CD14-positive monocyte (primary cell): Measurements from ENCODE around the gene TSN. TPM values are rescaled to one million over a fixed set of nuclear protein-coding genes. Genes with fewer than 3 reads are reported as not detected.
"Not testable (repeated sequence)": the region's sequence is repeated elsewhere in the genome, so short reads cannot be mapped to it uniquely, and the experiment has no call there.

Experiments
- DNase-seq, 3 donors: peaks; one replicate each; pipeline ENCODE4 v3.0.0-alpha.2; 2011 to 2022
- H2AFZ ChIP-seq: 2 replicates; pipeline ENCODE4 v1.6.0; 2012; ENCODE audit warnings: mild to moderate bottlenecking, low read depth, low read length, inconsistent platforms; ENCODE audit not compliant: insufficient read depth, poor library complexity, severe bottlenecking
- H3K27ac ChIP-seq, 2 donors: 1 replicate in 1 of 2; 2 replicates in 1 of 2; pipeline ENCODE4 v1.5.1; 2012 to 2013; ENCODE audit warnings: low read length in 2 of 2, control low read depth in 1 of 2, inconsistent platforms in 1 of 2, low read depth in 1 of 2, mild to moderate bottlenecking in 1 of 2
- H3K27me3 ChIP-seq, 2 donors: one replicate each; pipeline versions ENCODE4 v1.6.0 to v1.6.1; 2011 to 2013; ENCODE audit warnings: low read length in 2 of 2; ENCODE audit not compliant: control insufficient read depth in 2 of 2, insufficient read depth in 2 of 2
- H3K36me3 ChIP-seq, 2 donors: replicated peaks in 1 of 2; 1 replicate in 1 of 2; 2 replicates in 1 of 2; pipeline versions ENCODE4 v1.5.1 to v1.6.1; 2012 to 2013; ENCODE audit warnings: low read length in 2 of 2, control low read depth in 1 of 2, inconsistent platforms in 1 of 2, mild to moderate bottlenecking in 1 of 2; ENCODE audit not compliant: insufficient read depth in 2 of 2, control insufficient read depth in 1 of 2
- H3K4me1 ChIP-seq, 2 donors: 1 replicate in 1 of 2; 2 replicates in 1 of 2; pipeline versions ENCODE4 v1.5.1 to v1.6.1; 2012 to 2013; ENCODE audit warnings: low read length in 2 of 2, control low read depth in 1 of 2, inconsistent platforms in 1 of 2, mild to moderate bottlenecking in 1 of 2, moderate library complexity in 1 of 2; ENCODE audit not compliant: insufficient read depth in 2 of 2, control insufficient read depth in 1 of 2
- H3K4me2 ChIP-seq: replicated peaks from 2 replicates; pipeline ENCODE3; 2012; ENCODE audit warnings: low read length, moderate library complexity, mild to moderate bottlenecking; ENCODE audit not compliant: poor library complexity, severe bottlenecking; ENCODE audit errors: extremely low read depth
- H3K4me3 ChIP-seq, 3 experiments: fragments of 200-600 bp in 1 of 3; sonication (generic) in 1 of 3; replicated peaks in 1 of 3; 1 replicate in 2 of 3; 2 replicates in 1 of 3; pipeline ENCODE4 v1.5.1; 2011 to 2013; ENCODE audit warnings: low read length in 3 of 3, mild to moderate bottlenecking in 3 of 3, control low read depth in 2 of 3, low read depth in 2 of 3, inconsistent platforms in 1 of 3, moderate library complexity in 1 of 3
- H3K79me2 ChIP-seq: 2 replicates; pipeline ENCODE4 v1.6.0; 2012; ENCODE audit warnings: mild to moderate bottlenecking, control low read depth, inconsistent platforms, low read length, moderate library complexity; ENCODE audit not compliant: insufficient read depth
- H3K9ac ChIP-seq: 2 replicates; pipeline ENCODE4 v1.6.0; 2017; ENCODE audit warnings: low read length, mild to moderate bottlenecking; ENCODE audit not compliant: insufficient read depth, poor library complexity, severe bottlenecking
- H3K9me3 ChIP-seq, 2 donors: replicated peaks in 1 of 2; 1 replicate in 1 of 2; 2 replicates in 1 of 2; pipeline versions ENCODE4 v1.5.1 to v1.6.1; 2012 to 2013; ENCODE audit warnings: low read length in 2 of 2, control low read depth in 1 of 2; ENCODE audit not compliant: control insufficient read depth in 1 of 2, insufficient read depth in 1 of 2
- H4K20me1 ChIP-seq: 2 replicates; pipeline ENCODE4 v1.6.0; 2012; ENCODE audit warnings: mild to moderate bottlenecking, low read length, control low read depth, moderate library complexity; ENCODE audit not compliant: insufficient read depth
- H3K27ac Mint-ChIP-seq, 7 donors: one replicate each; pipeline ENCODE4 v1.8.0; 2020; ENCODE audit warnings: mild to moderate bottlenecking in 7 of 7, mixed read lengths in 7 of 7, moderate library complexity in 6 of 7, inconsistent platforms in 2 of 7
- H3K27me3 Mint-ChIP-seq, 3 donors: one replicate each; pipeline ENCODE4 v1.8.0; 2021 to 2022; ENCODE audit warnings: low read depth in 3 of 3, mild to moderate bottlenecking in 3 of 3, mixed read lengths in 3 of 3, moderate library complexity in 3 of 3, inconsistent platforms in 1 of 3
- H3K36me3 Mint-ChIP-seq, 2 donors: one replicate each; pipeline ENCODE4 v1.8.0; 2020; ENCODE audit warnings: mixed read lengths in 2 of 2, inconsistent platforms in 1 of 2, mild to moderate bottlenecking in 1 of 2
- H3K4me1 Mint-ChIP-seq: one replicate; pipeline ENCODE4 v1.8.0; 2020; ENCODE audit warnings: mild to moderate bottlenecking, mixed read lengths
- H3K4me3 Mint-ChIP-seq, 2 donors: one replicate each; pipeline ENCODE4 v1.8.0; 2020; ENCODE audit warnings: mild to moderate bottlenecking in 2 of 2, mixed read lengths in 2 of 2, moderate library complexity in 1 of 2
- H3K9me3 Mint-ChIP-seq, 7 donors: one replicate each; pipeline ENCODE4 v1.8.0; 2020 to 2022; ENCODE audit warnings: mixed read lengths in 7 of 7, mild to moderate bottlenecking in 6 of 7, moderate library complexity in 6 of 7, inconsistent platforms in 2 of 7
- CTCF ChIP-seq: fragments of 200-600 bp; IDR thresholded peaks from one replicate; pipeline ENCODE4 v1.8.0; 2022; ENCODE audit warnings: antibody characterized with exemption, mild to moderate bottlenecking
- WGBS: methylation state at CpG from one replicate; pipeline ENCODE4 v1.1.5; 2013; ENCODE audit warnings: missing lambda C conversion rate; ENCODE audit not compliant: insufficient coverage; 5-methylcytosine and 5-hydroxymethylcytosine counted together
- intact Hi-C, 2 donors: fragments of 100-400 bp; cut with micrococcal nuclease; formaldehyde crosslinking; loops; one replicate each; pipeline versions ENCODE4 v1.15.0 to v1.15.1; 2023
- polyA plus RNA-seq, 3 donors: library from polyadenylated mRNA; depleted of rRNA in 1 of 3; unstranded in 2 of 3; stranded (reverse) in 1 of 3; fragments of 300-500 nt in 2 of 3; fragments of >200 nt in 1 of 3; fragmentation: Illumina TruSeq in 2 of 3; gene quantifications; 1 replicate in 2 of 3; 2 replicates in 1 of 3; pipeline ENCODE4 v1.2.3, GENCODE V29; 2012 to 2021

The TSN gene
- polyA plus RNA-seq, 3 donors, result 12.2 to 66.5 (median 65.5) TPM

- peaks cover 53 to 76% of the 10 kb centered on the region in 2 donors for H3K36me3 Mint-ChIP-seq
- H3K36me3 ChIP-seq, result peaks cover 55 to 67% of the 10 kb centered on the region in 2 donors
- H3K27me3 ChIP-seq, result no peaks in the 10 kb centered on the region
- H3K4me1 Mint-ChIP-seq, result peaks cover under 1% of the 10 kb centered on the region
- no peaks in the 10 kb centered on the region for H4K20me1 ChIP-seq
- no peak overlapping the region for H3K4me3 Mint-ChIP-seq
- intact Hi-C loops, result no loop called here
- DNase-seq, result no peak
- H2AFZ ChIP-seq, result no peak overlapping the region
- H3K4me1 ChIP-seq, result no peaks in the 10 kb centered on the region
- H3K9me3 Mint-ChIP-seq, result no peaks in the 10 kb centered on the region
- H3K27me3 Mint-ChIP-seq, result no peaks in the 10 kb centered on the region
- H3K9me3 ChIP-seq, result no peaks in the 10 kb centered on the region
- H3K27ac ChIP-seq, result no peak overlapping the region
- no peak overlapping the region for H3K4me3 ChIP-seq
- no peak overlapping the region for H3K27ac Mint-ChIP-seq
- H3K9ac ChIP-seq, result no peak overlapping the region
- no peak for TF ChIP-seq CTCF
- peaks cover 4% of the 10 kb centered on the region for H3K79me2 ChIP-seq
- no peak overlapping the region for H3K4me2 ChIP-seq
These were observed 27.5 kb upstream of the TSN start for GRCh38 chr2:121727950-121728349.

- no peaks in the 10 kb centered on the region for H3K9me3 ChIP-seq
- H3K4me3 Mint-ChIP-seq, result no peak overlapping the region
- H3K9me3 Mint-ChIP-seq, result no peaks in the 10 kb centered on the region
- TF ChIP-seq CTCF, result no peak
- no peak overlapping the region for H3K9ac ChIP-seq
- H3K4me2 ChIP-seq, result no peak overlapping the region
- H3K27ac ChIP-seq, result no peak overlapping the region
- peaks cover 35% of the 10 kb centered on the region for H3K79me2 ChIP-seq
- peak overlapping the region in 2 of 7 donors; percentile 15 to 21 for H3K27ac Mint-ChIP-seq
- intact Hi-C loops, result loop anchor here in 1 of 2 donors (10.0 kb wide), 1 partner anchor 77 kb away; no protein-coding TSS in a partner anchor
- peaks cover 58 to 87% of the 10 kb centered on the region in 2 donors for H3K36me3 Mint-ChIP-seq
- no peak for DNase-seq
- peaks cover 14% of the 10 kb centered on the region for H3K4me1 Mint-ChIP-seq
- no peak overlapping the region for H3K4me3 ChIP-seq
- H4K20me1 ChIP-seq, result peaks cover 13% of the 10 kb centered on the region
- H3K4me1 ChIP-seq, result peaks cover 9% of the 10 kb centered on the region in 2 donors
- no peaks in the 10 kb centered on the region for H3K27me3 ChIP-seq
- 85% methylated on average over 6 of the region's 6 CpGs for whole genome bisulfite sequencing
- peaks cover 67 to 85% of the 10 kb centered on the region in 2 donors for H3K36me3 ChIP-seq
- H2AFZ ChIP-seq, result no peak overlapping the region
- no peaks in the 10 kb centered on the region for H3K27me3 Mint-ChIP-seq
These were observed 24.1 kb upstream of the TSN start for GRCh38 chr2:121731366-121731765.

- Mint-ChIP-seq H3K36me3 (peaks cover 33 to 55% of the 10 kb centered on the region in 2 donors), H3K4me1 (peaks cover 30% of the 10 kb centered on the region)
- not testable (repeated sequence) for DNase-seq, H2AFZ ChIP-seq, H3K27me3 ChIP-seq, H3K4me3 ChIP-seq, H3K4me3 Mint-ChIP-seq, H3K27ac ChIP-seq, H3K27ac Mint-ChIP-seq, H3K9ac ChIP-seq, H3K9me3 ChIP-seq, H3K27me3 Mint-ChIP-seq, H3K9me3 Mint-ChIP-seq, H3K4me2 ChIP-seq
- 100% methylated on average over 7 of the region's 11 CpGs for WGBS
- peaks cover 39 to 53% of the 10 kb centered on the region in 2 donors for H3K36me3 ChIP-seq
- H3K79me2 ChIP-seq, result peaks cover 38% of the 10 kb centered on the region
- peaks cover 13% of the 10 kb centered on the region for H4K20me1 ChIP-seq
- intact Hi-C loops, result loop anchor here in 1 of 2 donors (10.0 kb wide), 1 partner anchor 80 kb away; no protein-coding TSS in a partner anchor
- H3K4me1 ChIP-seq, result peaks cover 14 to 15% of the 10 kb centered on the region in 2 donors
These were observed 20.9 kb upstream of the TSN start for GRCh38 chr2:121734544-121734943.
